GM19240 (cell line): ENCODE results near the gene NRROS.
"Not testable (repeated sequence)": the region's sequence is repeated elsewhere in the genome, so short reads cannot be mapped to it uniquely, and the experiment has no call there.

Experiments
- DNase-seq: peaks from one replicate; pipeline ENCODE4 v3.0.0; 2011; ENCODE audit warnings: low spot score; ENCODE audit not compliant: insufficient read length

The NRROS gene

GRCh38 chr3:196639483-196640296, at the start of gene NRROS:
TSS of gene NRROS (plus strand) at chr3:196639694. CDS start at chr3:196654540, 14,846 bp downstream.
- DNase-seq: no peak

- DNase-seq: no peak
Observed at GRCh38 chr3:196590279-196590678, 49.2 kb upstream of the NRROS start.

- DNase-seq: no peak
Observed at GRCh38 chr3:196596355-196596754, 43.1 kb upstream of the NRROS start.

DNA sequence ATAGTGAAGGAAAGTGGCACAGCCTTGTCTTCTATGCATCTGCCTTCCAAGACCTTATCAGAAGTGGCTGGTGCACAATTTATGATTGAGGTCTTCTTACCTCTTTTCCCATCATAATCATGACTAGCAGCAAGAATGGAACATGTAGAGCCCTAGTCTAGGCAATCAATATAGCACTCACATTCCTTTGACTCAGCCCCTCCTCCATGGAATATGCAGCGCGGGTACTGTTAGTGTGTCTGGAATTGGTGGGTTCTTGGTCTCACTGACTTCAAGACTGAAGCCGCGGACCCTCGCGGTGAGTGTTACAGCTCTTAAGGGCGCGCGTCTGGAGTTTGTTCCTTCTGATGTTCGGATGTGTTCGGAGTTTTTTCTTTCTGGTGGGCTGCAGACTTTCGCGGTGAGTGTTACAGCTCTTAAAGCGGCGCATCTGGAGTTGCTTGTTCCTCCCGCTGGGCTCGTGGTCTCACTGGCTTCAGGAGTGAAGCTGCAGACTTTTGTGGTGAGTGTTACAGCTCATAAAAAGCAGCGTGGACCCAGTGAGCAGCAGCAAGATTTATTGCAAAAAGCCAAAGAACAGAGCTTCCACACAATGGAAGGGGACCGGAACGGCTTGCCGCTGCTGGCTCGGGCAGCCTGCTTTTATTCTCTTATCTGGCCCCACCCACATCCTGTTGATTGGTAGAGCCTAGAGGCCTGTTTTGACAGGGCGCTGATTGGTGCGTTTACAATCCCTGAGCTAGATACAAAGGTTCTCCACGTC, 41.3 kb upstream of the NRROS start:
- not testable (repeated sequence) for DNase-seq

DNA sequence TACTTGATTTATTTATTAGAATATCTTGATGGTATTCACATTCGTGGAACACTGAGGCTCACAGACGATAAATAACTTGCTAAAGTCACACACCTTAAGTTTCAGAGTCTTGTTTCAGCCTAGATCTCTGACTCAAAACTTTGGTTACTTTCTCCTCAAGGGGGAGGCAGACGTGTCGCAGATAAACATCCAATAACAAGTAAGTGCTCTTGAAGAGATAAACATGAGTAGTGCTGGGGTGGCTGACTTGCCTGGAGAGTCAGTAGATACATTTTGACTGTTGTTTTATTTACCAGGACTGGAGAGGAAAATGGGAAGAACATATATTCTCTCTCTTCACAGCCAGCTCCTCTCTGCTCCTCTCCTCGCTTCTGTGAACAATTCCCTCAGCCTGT, 39.8 kb upstream of the NRROS start:
- no peak for DNase-seq

DNA sequence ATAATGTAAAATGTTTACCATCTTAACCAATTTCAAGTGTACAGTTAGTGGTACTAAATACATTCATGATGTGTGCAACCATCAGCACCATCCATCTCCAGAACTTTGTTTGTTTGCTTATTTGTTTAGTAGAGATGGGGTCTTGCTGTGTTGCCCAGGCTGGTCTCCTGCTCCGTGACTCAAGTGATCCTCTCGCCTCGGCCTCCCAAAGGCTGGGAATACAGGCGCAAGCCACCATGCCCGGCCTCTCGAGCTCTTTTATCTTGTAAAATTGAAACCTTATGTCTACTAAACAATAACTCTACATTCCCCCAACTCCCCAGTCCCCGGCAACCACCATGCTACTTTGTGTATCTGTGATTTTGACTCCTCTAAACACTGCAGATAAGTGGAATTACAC, 39.1 kb upstream of the NRROS start:
- no peak for DNase-seq

GRCh38 chr3:196602673-196603072, 36.8 kb upstream of the NRROS start:
- no peak for DNase-seq

DNA sequence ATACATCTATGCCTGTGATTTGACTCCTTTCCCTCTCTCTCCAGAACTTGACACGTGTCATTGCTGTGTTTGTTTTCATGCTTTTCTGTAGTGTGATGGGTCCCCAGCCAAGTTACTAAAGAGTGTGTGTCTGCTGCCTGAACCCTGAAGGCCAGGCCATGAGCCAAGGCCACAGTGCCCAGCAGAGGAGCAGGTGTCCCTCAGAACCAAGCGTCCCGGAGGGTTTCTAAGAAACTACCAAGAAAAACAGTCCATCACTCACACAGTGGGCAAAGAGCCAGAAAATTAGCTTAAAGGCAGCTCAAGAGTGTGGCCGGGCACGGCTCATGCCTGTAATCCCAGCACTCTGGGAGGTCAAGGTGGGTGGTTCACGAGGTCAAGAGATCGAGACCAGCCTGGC, 35.8 kb upstream of the NRROS start:
- DNase-seq: no peak

GRCh38 chr3:196604548-196604947, 34.9 kb upstream of the NRROS start:
- no peak for DNase-seq

GRCh38 chr3:196608693-196609092, 30.8 kb upstream of the NRROS start:
- DNase-seq: no peak

GRCh38 chr3:196609343-196609775, 30.1 kb upstream of the NRROS start:
- DNase-seq: peak; percentile 93

DNA sequence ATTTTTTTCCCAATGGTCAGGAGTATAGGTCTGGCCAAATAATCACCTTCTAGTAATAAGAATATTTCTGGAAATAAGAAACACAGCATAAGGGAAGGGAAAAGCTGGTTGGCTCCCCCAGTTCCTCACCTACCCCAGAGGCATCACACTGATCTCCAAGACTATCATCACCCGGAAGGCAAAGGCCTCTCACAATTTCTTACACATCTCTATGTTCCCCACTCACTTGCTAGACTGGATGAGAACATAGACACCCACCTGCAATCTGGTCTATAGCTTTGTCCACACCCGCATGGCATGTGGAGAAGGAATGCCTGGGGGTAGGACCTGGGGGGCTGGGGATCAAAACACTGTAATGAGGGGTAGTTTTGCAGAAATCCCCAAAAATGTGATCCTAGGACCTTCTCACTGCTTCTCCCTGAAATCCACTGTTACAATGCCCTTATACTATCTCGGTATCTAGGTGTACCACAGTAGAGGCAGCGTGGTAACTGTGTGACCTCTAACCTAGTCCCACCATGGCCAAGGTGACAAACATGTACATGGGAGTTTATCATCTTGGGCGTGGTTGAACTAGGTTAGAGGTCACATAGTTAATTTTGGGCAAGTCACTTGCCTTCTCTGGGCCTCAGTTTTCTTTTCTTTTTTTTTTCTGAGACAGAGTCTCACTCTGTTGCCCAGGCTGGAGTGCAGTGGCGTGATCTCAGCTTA, 29.5 kb upstream of the NRROS start:
- no peak for DNase-seq

- DNase-seq: no peak
Observed at GRCh38 chr3:196611761-196612483, 27.6 kb upstream of the NRROS start.

GRCh38 chr3:196615234-196615633, 24.3 kb upstream of the NRROS start:
- DNase-seq: not testable (repeated sequence)

- no peak for DNase-seq
Observed at GRCh38 chr3:196617256-196617655, 22.2 kb upstream of the NRROS start.

DNA sequence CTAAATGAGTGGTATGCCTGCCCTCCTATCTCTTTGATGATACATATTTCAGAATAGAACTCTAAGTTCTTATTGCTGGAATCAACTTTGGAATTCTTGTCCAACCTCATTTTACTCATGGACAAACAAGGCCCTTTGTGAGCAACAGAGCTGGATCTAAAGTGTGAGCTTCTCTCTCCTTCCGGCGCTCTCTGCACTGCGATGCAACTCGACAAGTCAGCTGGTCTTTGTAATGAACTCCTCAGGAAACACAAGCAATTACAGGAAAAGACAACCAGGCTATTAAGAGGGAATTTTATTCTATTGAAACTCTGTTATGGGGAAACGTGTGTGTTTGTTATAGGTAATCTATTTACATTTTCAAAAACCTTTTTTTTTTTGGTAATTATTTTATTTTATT, 20.3 kb upstream of the NRROS start:
- no peak for DNase-seq

- not testable (repeated sequence) for DNase-seq
Observed at GRCh38 chr3:196619627-196620026, 19.9 kb upstream of the NRROS start.

DNA sequence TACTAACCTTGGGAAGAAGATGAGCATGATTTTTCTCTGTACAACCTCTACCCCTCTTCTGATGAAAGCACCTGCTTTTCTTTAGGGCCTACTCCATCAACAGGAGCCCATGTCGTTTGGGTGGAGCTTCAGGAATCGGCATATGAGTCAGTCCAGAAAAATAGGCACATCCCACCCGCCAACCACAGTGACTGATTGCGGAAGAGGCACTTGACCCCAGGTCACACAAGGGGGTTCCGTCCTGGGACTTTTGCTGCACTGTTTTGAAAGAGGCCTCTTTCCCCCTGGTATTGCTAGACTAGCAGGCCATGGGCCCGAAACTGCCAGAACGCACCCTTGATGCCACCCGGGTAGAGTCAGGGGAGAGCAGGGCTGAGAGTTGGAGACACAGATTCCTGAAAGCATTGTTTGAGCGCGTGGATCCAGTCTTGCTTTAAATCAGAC, 19.3 kb upstream of the NRROS start:
- no peak for DNase-seq

DNA sequence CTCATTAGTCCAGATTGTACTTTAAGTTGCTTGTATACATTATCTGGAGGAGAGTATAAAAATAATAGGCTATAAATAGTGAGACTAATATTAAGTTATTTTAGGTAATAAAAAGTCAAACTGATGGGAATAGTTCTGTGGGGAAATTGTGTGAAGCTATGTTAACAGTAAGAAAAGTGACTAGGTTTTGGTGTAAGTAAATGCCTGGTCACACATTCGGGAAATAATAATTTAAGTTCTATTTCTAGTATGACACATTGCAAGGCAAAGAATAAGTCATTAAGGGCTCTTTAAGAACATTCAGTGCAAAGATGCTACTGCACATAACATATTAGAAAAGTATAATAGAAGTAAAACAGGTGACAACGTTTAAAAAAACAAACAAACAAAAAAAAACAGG, 18.8 kb upstream of the NRROS start:
- DNase-seq: no peak

- no peak for DNase-seq
Observed at GRCh38 chr3:196621611-196622010, 17.9 kb upstream of the NRROS start.

GRCh38 chr3:196624067-196624790, 15.3 kb upstream of the NRROS start:
- DNase-seq: no peak
